ENCODE measurements around the gene MBD5.

- TF ChIP-seq CTCF (conservative IDR thresholded peaks at IDR 0.05; ENCODE audit: low read depth, low read length), result no peak
- no peak for TF ChIP-seq RAD21 (IDR thresholded peaks at IDR 0.05; ENCODE audit: low read length)
- TF ChIP-seq POLR2A (IDR thresholded peaks at IDR 0.05; ENCODE audit: low read depth, low read length), result no peak
- TF ChIP-seq SMC3 (IDR thresholded peaks at IDR 0.05; ENCODE audit: low read depth, low read length), result no peak
- TF ChIP-seq ELK1 (IDR thresholded peaks at IDR 0.05; ENCODE audit: borderline replicate concordance, low read depth, low read length), result no peak
- TF ChIP-seq MAZ (IDR thresholded peaks at IDR 0.05; ENCODE audit: borderline replicate concordance, low read depth, low read length), result no peak
Measured at GRCh38 chr2:148342086-148342485, 321.2 kb downstream of the MBD5 start.

All from IMR-90 (cell line).